Thymus (tissue), 11 donors: ENCODE measurements around the gene TUBB1. TPM values are rescaled to one million over a fixed set of nuclear protein-coding genes. Genes with fewer than 3 reads are reported as not detected.

Experiments
- DNase-seq, 9 donors: peaks; one replicate each; pipeline ENCODE4 v3.0.0-alpha.2; 2013; ENCODE audit warnings: low spot score in 9 of 9, low read depth in 6 of 9, missing footprints in 1 of 9
- H3K27ac ChIP-seq, 2 donors: one replicate each; pipeline ENCODE4 v1.5.1; 2013; ENCODE audit warnings: control low read depth in 1 of 2, low read depth in 1 of 2, low read length in 1 of 2, mild to moderate bottlenecking in 1 of 2, moderate library complexity in 1 of 2
- H3K27me3 ChIP-seq, 2 donors: one replicate each; pipeline ENCODE4 v1.5.1; 2013; ENCODE audit warnings: low read length in 1 of 2; ENCODE audit not compliant: control insufficient read depth in 2 of 2, insufficient read depth in 1 of 2
- H3K36me3 ChIP-seq, 2 donors: one replicate each; pipeline ENCODE4 v1.5.1; 2013; ENCODE audit warnings: low read length in 1 of 2, mild to moderate bottlenecking in 1 of 2, moderate library complexity in 1 of 2; ENCODE audit not compliant: control insufficient read depth in 2 of 2, insufficient read depth in 2 of 2
- H3K4me1 ChIP-seq, 2 donors: one replicate each; pipeline ENCODE4 v1.5.1; 2013; ENCODE audit warnings: low read length in 2 of 2; ENCODE audit not compliant: control insufficient read depth in 2 of 2, insufficient read depth in 2 of 2
- H3K4me3 ChIP-seq, 2 donors: one replicate each; pipeline ENCODE4 v1.5.1; 2013; ENCODE audit warnings: low read length in 2 of 2, control low read depth in 1 of 2, mild to moderate bottlenecking in 1 of 2
- H3K9me3 ChIP-seq, 2 donors: one replicate each; pipeline ENCODE4 v1.5.1; 2013; ENCODE audit warnings: low read length in 1 of 2, mild to moderate bottlenecking in 1 of 2; ENCODE audit not compliant: control insufficient read depth in 2 of 2, insufficient read depth in 1 of 2
- WGBS: extraction: QIAGEN DNeasy Blood & Tissue Kit; methylation state at CpG from one replicate; pipeline ENCODE4 v1.1.7; 2013; 5-methylcytosine and 5-hydroxymethylcytosine counted together
- polyA plus RNA-seq: library from polyadenylated mRNA; stranded (reverse); fragments of 200-250 nt; gene quantifications from one replicate; pipeline ENCODE4 v1.2.3, GENCODE V29; 2013
- total RNA-seq: library from RNA; stranded (reverse); fragments of 120-200 nt; gene quantifications from one replicate; pipeline ENCODE4 v1.2.4, GENCODE V29; 2013
- donor health status: healthy.

TUBB1 gene
- total and polyA plus RNA-seq, 2 donors = 0.14 to 0.47 TPM

DNA sequence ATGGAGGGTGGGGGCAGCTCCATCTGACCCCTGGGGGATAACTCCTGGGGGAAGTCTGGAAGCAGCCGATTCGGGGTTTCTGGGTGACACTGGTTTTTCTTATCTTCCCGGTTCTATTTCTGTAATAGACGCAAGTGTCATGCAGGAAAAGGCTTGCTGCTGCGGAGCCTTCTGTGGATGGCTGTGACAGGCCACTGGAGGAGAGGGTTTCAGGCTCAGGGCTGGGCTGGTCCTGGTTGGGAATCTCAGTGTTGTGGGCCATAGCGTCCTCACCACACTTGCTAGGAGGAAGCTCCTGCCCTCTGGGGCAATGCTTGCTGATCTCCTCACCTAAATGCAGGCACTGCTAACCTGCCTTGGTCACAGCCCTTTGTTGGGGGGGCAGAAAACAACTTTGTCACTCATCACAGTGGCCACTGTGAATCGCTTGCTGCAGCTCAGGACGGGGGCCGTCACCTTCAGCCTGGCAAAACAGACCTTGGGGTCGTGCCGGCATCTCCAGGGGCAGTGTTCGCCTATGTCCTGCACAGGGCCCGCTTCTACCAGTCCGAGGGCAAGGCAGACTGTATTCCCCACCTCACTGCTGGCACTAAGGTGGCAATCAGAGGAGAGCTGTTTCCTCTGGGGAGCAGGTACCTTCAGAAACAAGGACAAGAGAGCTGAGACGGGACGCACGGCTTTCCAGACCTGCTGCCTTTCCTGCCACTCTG is 4.4 kb upstream of the TUBB1 start:
- Histone ChIP-seq H3K36me3 (peaks cover 0 to 5% of the 10 kb centered on the region in 2 donors), H3K4me3 (no peak overlapping the region), H3K27ac (no peak overlapping the region), H3K9me3 (no peaks in the 10 kb centered on the region), H3K4me1 (peaks cover 45 to 63% of the 10 kb centered on the region in 2 donors), H3K27me3 (no peaks in the 10 kb centered on the region)
- no peak for DNase-seq
- 76% methylated on average over 17 of the region's 17 CpGs for WGBS

DNA sequence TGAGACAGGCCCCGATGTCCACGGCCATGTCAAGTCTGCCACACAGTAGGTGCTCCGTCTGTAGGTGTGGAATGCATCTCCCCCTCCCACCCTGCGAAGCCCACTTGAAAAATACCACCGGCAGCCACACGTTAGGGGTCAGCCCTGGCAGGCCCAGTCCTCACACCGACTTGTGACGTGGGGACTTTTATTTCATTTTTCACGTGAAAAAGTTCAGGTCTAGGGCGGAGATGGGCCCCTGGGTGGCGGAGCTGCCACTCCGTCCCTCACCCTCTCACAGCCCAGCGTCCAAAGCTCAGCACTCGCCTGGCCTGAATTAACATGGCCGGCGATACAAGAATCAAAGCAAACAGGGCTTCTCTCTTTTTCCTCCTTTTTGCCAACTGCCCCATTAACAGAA is 3.8 kb upstream of the TUBB1 start:
- Histone ChIP-seq H3K27ac (no peak overlapping the region), H3K4me3 (no peak overlapping the region), H3K9me3 (no peaks in the 10 kb centered on the region), H3K4me1 (peaks cover 45 to 59% of the 10 kb centered on the region in 2 donors), H3K36me3 (peaks cover 0 to 5% of the 10 kb centered on the region in 2 donors), H3K27me3 (no peaks in the 10 kb centered on the region)
- WGBS = 97% methylated on average over 16 of the region's 16 CpGs
- DNase-seq = no peak

DNA sequence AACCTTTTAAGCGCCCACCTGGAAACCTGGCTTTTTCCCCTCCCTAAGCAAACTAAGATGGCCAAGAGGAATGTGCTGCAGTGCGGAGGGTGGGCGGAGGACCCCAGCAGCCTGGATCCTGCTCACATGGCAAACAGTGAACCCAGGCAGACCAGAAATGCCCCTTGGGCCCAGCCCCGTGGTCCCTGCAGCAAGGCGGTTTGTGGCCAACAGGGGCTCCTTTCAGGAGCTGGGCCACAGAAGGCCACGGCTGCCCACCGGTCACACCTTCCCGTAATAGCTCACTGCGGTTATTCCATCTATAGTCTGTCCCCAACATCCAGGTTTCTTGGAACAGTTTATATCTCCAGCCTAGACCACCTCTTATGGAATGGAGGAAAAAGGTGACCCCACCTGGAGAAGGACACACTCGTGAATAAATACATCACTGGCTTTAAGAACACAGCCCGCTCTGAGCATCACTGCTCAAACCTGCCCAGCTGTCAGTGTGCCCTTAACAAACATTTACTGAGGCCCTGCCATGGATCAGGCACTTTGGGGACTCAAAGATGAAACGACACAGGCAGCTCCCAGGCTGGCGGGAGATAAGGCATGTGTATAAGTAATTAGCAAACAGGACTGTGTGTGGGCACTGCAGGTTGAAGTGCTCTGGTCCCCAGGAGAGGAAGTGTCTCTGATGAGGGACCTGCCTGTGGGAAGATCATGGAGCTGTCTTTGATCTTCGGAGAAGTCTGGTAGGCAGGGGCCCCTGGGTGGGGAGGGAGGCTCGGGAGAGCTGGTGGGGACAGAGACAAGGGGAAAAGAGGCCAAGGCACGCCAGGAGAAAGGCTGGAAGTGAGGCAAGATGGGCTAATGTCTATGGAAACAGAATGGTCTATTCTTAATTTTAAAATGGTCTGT is 3.2 kb upstream of the TUBB1 start:
- no peak for DNase-seq
- H3K27me3 ChIP-seq = no peaks in the 10 kb centered on the region
- 76% methylated on average over 16 of the region's 16 CpGs for WGBS
- H3K4me1 ChIP-seq = peaks cover 45 to 55% of the 10 kb centered on the region in 2 donors
- peaks cover 0 to 5% of the 10 kb centered on the region in 2 donors for H3K36me3 ChIP-seq
- no peaks in the 10 kb centered on the region for H3K9me3 ChIP-seq
- peak overlapping the region in 1 of 2 donors; percentile 62 for H3K27ac ChIP-seq
- no peak overlapping the region for H3K4me3 ChIP-seq

DNA sequence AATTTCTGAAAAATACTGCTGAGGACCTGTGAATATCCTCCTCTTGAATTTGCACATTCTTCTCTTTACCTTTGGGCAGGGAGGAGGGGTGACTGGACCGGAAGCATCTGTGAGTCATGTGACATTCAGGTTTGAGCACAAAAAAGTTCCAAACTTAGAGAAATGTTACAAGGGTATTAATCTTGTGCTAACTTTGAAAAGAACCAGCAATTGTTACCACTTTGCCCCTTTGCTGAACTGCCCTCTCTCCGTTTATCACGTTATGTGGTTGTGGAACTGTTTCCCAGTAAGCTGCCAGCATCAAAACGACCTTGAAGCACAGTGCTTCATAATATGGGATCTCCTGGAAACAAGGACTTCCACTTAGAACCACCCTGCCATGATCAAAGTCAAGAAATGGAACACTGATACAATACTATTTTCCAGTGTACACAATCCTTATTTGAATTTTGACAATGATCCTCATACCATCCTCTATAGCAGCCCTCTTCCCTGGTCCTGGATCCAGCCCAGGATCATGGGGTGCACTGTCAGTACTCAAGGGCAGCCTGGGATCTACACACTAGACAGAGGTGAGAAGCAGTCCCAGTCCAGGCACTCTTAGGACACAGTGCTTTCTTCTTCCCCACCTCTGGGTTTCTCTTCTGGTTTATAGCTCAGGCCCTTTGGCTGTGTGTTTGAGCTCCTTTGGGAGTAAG is 2.3 kb upstream of the TUBB1 start:
- H3K27me3 ChIP-seq = no peaks in the 10 kb centered on the region
- peaks cover 0 to 5% of the 10 kb centered on the region in 2 donors for H3K36me3 ChIP-seq
- no peaks in the 10 kb centered on the region for H3K9me3 ChIP-seq
- H3K4me3 ChIP-seq = no peak overlapping the region
- peak in 7 of 9 donors; percentile 30 to 77 (median 46) for DNase-seq
- 5% methylated on average over 4 of the region's 4 CpGs for WGBS
- peaks cover 45 to 48% of the 10 kb centered on the region in 2 donors for H3K4me1 ChIP-seq
- peak overlapping the region; percentile 1 to 62 for H3K27ac ChIP-seq

DNA sequence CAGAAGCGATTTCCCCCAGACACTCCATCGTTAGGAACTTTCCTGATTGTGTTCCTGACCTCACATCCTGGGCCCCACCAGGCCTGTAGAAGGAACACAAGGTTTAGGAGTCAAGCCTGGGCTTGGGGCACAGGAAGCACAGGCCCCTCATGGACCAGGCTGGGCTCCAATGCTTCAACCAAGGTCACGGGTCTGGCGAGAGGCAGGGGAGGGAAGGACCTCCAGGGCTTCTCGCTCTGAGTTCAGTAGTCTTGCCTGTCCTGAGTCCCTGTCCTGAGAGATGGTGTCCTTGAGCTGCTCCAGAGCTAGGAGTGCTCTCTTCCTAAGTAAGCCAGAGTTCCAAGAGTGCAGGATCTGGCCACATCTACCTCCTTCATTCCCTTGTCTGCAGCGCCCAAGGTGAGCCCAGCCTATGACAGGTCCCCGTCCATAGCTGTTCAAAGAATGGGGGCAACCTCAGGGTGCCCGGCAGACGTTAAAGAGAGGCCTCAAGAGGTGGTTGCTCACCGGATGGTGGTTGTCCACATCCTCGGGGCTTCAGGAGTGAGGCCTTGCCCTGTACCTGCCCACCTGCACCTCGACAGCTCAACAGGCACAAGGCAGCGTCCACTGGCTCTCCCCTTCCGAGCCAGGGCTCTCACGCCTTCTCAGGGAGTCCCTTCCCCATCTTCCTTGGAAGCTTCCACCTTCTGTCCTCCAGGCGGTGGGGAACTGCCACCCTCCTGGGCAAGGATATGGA is 1.6 kb upstream of the TUBB1 start:
- 94% methylated on average over 16 of the region's 16 CpGs for WGBS
- H3K4me3 ChIP-seq = no peak overlapping the region
- H3K36me3 ChIP-seq = peaks cover 3 to 7% of the 10 kb centered on the region in 2 donors
- DNase-seq = no peak
- H3K27me3 ChIP-seq = no peaks in the 10 kb centered on the region
- no peaks in the 10 kb centered on the region for H3K9me3 ChIP-seq
- peak overlapping the region in 1 of 2 donors; percentile 43 for H3K27ac ChIP-seq
- H3K4me1 ChIP-seq = peaks cover 45 to 48% of the 10 kb centered on the region in 2 donors

DNA sequence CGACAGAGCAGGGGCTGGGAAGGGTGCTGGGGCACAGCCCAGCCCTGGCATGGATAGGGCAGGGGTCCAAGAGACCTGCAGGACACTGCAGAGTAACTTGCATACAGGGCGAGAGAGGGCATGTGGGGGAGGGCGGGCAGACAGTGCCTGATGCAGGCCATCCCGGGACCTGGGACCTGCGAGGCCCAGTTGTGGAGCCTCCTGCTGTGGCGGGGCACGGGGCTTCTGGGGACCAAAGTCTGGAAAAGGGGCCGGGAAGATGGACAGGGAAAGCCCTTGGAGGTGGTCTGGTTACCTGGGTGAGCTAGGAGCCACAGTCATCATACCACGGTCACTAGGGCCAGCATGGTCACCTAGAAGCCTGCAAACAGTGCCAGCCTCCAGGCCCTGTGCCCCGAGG is 412 bp upstream of the TUBB1 start:
- Histone ChIP-seq H3K4me3 (no peak overlapping the region), H3K4me1 (peaks cover 40 to 42% of the 10 kb centered on the region in 2 donors), H3K27me3 (no peaks in the 10 kb centered on the region), H3K9me3 (no peaks in the 10 kb centered on the region), H3K36me3 (peaks cover 14 to 16% of the 10 kb centered on the region in 2 donors), H3K27ac (no peak overlapping the region)
- 96% methylated on average over 10 of the region's 10 CpGs for WGBS
- no peak for DNase-seq

DNA sequence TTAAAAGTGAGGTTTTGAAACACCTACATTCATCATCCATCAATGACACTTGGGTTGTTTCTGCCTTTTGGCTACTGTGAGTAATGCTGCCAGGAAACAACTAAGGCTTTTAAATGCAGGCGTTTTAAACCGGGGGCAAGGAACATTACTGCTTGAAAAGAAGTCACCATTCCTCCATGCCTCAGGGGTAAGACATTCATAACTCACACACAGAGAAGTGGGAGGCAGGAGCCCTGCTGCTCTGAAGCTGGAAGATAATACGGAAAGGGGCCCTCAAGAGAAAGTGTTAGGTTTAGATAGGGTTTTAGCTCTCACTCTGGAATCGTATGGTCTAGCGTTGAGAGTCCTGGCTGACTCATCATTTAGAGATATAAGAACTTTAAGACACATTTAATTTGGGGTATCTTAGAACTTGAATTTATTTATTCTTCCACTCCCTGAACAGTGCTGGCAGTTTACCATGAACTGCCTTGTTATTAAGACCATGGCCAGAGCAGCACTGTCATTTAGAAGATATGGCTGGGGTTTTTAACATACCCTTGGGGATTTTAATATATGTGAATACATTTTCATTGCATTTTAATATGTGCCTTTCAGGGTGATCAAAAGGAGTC is 1.8 kb downstream of the TUBB1 start:
- peaks cover 31 to 36% of the 10 kb centered on the region in 2 donors for H3K36me3 ChIP-seq
- H3K27me3 ChIP-seq = no peaks in the 10 kb centered on the region
- H3K4me1 ChIP-seq = peaks cover 17 to 20% of the 10 kb centered on the region in 2 donors
- DNase-seq = no peak
- no peak overlapping the region for H3K27ac ChIP-seq
- no peak overlapping the region for H3K4me3 ChIP-seq
- WGBS = 94% methylated on average over 5 of the region's 5 CpGs
- no peaks in the 10 kb centered on the region for H3K9me3 ChIP-seq

DNA sequence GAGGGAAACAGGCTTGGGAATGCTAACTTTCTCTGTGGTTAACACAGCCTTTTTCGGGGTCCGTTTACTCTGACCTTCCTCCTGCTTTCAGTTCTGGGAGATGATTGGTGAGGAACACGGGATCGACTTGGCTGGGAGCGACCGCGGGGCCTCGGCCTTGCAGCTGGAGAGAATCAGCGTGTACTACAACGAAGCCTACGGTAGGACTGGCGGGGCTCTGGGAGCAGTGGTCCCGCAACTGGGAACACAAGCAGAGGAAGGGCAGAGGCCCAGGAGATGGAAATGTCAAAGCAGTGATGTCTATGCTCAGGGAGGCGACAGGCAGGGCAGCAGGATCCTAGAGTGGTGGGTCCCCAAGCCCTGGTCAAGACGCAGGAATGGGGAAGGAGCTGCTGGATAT is 3.5 kb downstream of the TUBB1 start:
- WGBS = 97% methylated on average over 15 of the region's 15 CpGs
- H3K27me3 ChIP-seq = no peaks in the 10 kb centered on the region
- no peak for DNase-seq
- no peaks in the 10 kb centered on the region for H3K9me3 ChIP-seq
- H3K36me3 ChIP-seq = peaks cover 37 to 47% of the 10 kb centered on the region in 2 donors
- H3K4me3 ChIP-seq = no peak overlapping the region
- H3K27ac ChIP-seq = no peak overlapping the region
- H3K4me1 ChIP-seq = peaks cover under 1 to 3% of the 10 kb centered on the region in 2 donors
